ENCODE measurements around the gene RUFY4. TPM values are rescaled to one million over a fixed set of nuclear protein-coding genes. Genes with fewer than 3 reads are reported as not detected.
"Not testable (repeated sequence)": the region's sequence is repeated elsewhere in the genome, so short reads cannot be mapped to it uniquely, and the experiment has no call there.

Gene RUFY4
- total and polyA plus RNA-seq, 10 donors = 0.32 to 4.5 (median 2.6) TPM

DNA sequence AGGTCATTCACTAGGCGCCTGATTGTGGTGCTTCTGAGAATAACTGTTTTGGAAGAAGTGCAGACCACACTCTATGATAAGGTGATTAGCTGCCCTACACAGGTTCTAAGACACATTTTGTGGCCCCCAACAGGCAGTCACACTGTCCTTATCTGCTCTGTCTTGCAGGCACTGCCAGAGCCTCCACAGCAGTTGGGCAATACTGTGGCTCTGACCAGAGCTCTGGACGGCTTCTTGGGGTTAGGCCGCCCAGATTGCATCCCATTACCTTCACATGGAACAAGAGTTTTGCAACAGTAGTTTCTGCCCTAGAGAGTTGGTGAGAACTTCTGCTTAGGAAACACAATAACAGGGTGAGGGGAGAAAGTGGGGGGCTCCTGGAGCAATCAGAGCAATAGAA is 22.7 kb downstream of the RUFY4 start:
- TF ChIP-seq, protein P1, sequence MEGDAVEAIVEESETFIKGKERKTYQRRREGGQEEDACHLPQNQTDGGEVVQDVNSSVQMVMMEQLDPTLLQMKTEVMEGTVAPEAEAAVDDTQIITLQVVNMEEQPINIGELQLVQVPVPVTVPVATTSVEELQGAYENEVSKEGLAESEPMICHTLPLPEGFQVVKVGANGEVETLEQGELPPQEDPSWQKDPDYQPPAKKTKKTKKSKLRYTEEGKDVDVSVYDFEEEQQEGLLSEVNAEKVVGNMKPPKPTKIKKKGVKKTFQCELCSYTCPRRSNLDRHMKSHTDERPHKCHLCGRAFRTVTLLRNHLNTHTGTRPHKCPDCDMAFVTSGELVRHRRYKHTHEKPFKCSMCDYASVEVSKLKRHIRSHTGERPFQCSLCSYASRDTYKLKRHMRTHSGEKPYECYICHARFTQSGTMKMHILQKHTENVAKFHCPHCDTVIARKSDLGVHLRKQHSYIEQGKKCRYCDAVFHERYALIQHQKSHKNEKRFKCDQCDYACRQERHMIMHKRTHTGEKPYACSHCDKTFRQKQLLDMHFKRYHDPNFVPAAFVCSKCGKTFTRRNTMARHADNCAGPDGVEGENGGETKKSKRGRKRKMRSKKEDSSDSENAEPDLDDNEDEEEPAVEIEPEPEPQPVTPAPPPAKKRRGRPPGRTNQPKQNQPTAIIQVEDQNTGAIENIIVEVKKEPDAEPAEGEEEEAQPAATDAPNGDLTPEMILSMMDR (IDR thresholded peaks at IDR 0.05 in 8 of 11, conservative IDR thresholded peaks at IDR 0.05 in 3 of 11) = no peak
- TF ChIP-seq POLR2AphosphoS5 (IDR thresholded peaks at IDR 0.05) (no peak), POLR2A (IDR thresholded peaks at IDR 0.05) (no peak)
- Histone ChIP-seq H3K4me1 (no peaks in the 10 kb centered on the region), H3K36me3 (no peaks in the 10 kb centered on the region), H3K4me3 (no peak overlapping the region), H3K27me3 (replicated peaks in 1 of 7) (peaks cover 0 to 9% (median 0%) of the 10 kb centered on the region in 7 donors), H3K9me3 (peaks cover 2 to 12% (median 9%) of the 10 kb centered on the region in 8 donors), H3K27ac (no peak overlapping the region)
- WGBS, 5 donors = 55 to 87% (median 77%) methylated on average over 3 of the region's 3 CpGs
- intact Hi-C loops (cut with DNase I; ENCODE audit: low total_unique reads) = no loop called here
- no peak for DNase-seq

DNA sequence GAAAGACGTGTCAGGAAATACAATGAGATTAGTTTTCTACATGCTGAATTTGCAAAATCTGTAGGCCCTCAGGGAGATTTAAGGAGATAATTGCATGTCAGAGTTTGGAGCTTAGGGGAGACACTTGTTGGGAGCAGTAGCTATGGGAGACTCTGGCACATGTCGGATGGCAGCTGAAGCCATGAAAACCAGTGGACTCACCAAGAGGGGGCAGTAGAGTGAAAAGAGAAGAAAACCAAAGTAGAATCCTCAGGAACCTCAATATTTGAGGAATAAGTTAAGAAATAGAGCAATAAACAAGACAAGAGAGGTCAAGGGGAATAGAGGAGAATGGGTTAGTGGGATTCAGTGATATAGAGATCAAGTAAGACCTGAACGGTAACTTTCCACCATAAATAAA is 24.8 kb downstream of the RUFY4 start:
- WGBS, 5 donors = 82 to 91% (median 87%) methylated on average over 3 of the region's 3 CpGs
- Histone ChIP-seq H3K27me3 (replicated peaks in 1 of 7) (peaks cover 0 to 9% (median 0%) of the 10 kb centered on the region in 7 donors), H3K9me3 (no peaks in the 10 kb centered on the region), H3K4me3 (no peak overlapping the region), H3K27ac (no peak overlapping the region), H3K36me3 (no peaks in the 10 kb centered on the region), H3K4me1 (no peaks in the 10 kb centered on the region)
- DNase-seq = no peak
- intact Hi-C loops (cut with DNase I; ENCODE audit: low total_unique reads) = no loop called here
- TF ChIP-seq, protein P1 (IDR thresholded peaks at IDR 0.05 in 8 of 11, conservative IDR thresholded peaks at IDR 0.05 in 3 of 11) = peak in 2 of 11 experiments; percentile 34 to 45
- no peak for TF ChIP-seq POLR2A (IDR thresholded peaks at IDR 0.05)
- no peak for TF ChIP-seq POLR2AphosphoS5 (IDR thresholded peaks at IDR 0.05)

DNA sequence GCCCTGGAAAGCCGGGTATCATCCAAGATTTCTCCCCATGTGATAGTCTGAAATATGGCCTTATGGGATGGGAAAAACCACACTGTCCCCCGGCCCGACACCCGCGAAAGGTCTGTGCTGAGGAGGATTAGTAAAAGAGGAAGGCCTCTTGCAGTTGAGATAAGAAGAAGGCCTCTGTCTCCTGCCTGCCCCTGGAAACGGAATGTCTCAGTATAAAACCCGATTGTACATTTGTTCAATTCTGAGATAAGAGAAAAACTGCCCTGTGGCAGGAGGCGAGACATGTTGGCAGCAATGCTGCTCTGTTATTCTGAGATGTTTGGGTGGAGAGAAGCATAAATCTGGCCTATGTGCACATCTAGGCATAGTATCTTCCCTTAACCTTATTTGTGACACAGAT is 26.8 kb downstream of the RUFY4 start:
- WGBS, 5 donors = 45 to 56% (median 49%) methylated on average over 8 of the region's 8 CpGs
- no peak for DNase-seq
- Histone ChIP-seq H3K9me3 (no peaks in the 10 kb centered on the region), H3K4me3 (no peak overlapping the region), H3K36me3 (no peaks in the 10 kb centered on the region), H3K27ac (no peak overlapping the region), H3K27me3 (replicated peaks in 1 of 7) (peaks cover 0 to 9% (median 0%) of the 10 kb centered on the region in 7 donors), H3K4me1 (no peaks in the 10 kb centered on the region)
- TF ChIP-seq, protein P1 (IDR thresholded peaks at IDR 0.05 in 8 of 11, conservative IDR thresholded peaks at IDR 0.05 in 3 of 11) = no peak
- TF ChIP-seq POLR2A (IDR thresholded peaks at IDR 0.05) = no peak
- no peak for TF ChIP-seq POLR2AphosphoS5 (IDR thresholded peaks at IDR 0.05)
- intact Hi-C loops (cut with DNase I; ENCODE audit: low total_unique reads) = no loop called here

DNA sequence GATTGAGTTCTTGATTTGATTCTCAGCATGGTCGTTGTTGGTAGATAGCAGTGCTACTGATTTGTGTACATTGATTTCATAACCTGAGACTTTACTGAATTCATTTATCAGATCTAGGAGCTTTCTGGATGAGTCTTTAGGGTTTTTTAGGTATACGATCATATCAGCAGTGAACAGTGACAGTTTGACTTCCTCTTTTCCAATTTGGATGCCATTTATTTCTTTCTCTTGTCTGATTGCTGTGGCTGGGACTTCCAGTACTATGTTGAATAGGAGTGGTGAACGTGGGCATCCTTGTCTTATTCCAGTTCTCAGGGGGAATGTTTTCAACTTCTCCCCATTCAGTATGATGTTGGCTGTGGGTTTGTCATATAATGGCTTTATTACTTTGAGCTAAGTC is 28.9 kb downstream of the RUFY4 start:
- TF ChIP-seq, protein P1 (IDR thresholded peaks at IDR 0.05 in 8 of 11, conservative IDR thresholded peaks at IDR 0.05 in 3 of 11) = no peak
- TF ChIP-seq POLR2A (IDR thresholded peaks at IDR 0.05) (no peak), POLR2AphosphoS5 (IDR thresholded peaks at IDR 0.05) (no peak)
- no peaks in the 10 kb centered on the region for H3K27me3 ChIP-seq (replicated peaks in 1 of 7)

DNA sequence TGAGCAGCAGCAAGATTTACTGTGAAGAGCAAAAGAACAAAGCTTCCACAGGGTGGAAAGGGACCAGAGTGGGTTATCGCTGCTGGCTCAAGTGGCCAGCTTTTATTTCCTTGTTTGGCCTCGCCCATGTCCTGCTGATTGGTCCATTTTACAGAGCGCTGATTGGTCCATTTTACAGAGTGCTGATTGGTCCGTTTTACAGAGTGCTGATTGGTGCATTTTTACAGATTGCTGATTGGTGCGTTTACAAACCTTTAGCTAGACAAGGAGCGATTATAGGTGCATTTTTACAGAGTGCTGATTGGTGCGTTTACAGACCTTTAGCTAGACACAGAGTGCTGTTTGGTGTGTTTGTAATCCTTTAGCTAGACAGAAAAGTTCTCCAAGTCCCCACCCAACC is 39.8 kb downstream of the RUFY4 start:
- H3K27ac ChIP-seq; H3K4me1 ChIP-seq; intact Hi-C loops (cut with DNase I; ENCODE audit: low total_unique reads); DNase-seq; H3K36me3 ChIP-seq; H3K4me3 ChIP-seq: not testable (repeated sequence)
- 84 to 87% (median 87%) methylated on average over 7 of the region's 7 CpGs for WGBS, 5 donors
- H3K9me3 ChIP-seq = peaks cover 0 to 39% (median 9%) of the 10 kb centered on the region in 8 donors
- H3K27me3 ChIP-seq (replicated peaks in 1 of 7) = peaks cover 0 to 14% (median 0%) of the 10 kb centered on the region in 7 donors

More for the DNA sequence above, 28.9 kb downstream of the RUFY4 start:
- Histone ChIP-seq H3K36me3 (no peaks in the 10 kb centered on the region), H3K9me3 (no peaks in the 10 kb centered on the region), H3K4me1 (no peaks in the 10 kb centered on the region), H3K27ac (no peak overlapping the region), H3K4me3 (no peak overlapping the region)
- intact Hi-C loops (cut with DNase I; ENCODE audit: low total_unique reads) = no loop called here
- WGBS, 5 donors = 62 to 78% (median 65%) methylated on average over 3 of the region's 3 CpGs
- no peak for DNase-seq

DNA sequence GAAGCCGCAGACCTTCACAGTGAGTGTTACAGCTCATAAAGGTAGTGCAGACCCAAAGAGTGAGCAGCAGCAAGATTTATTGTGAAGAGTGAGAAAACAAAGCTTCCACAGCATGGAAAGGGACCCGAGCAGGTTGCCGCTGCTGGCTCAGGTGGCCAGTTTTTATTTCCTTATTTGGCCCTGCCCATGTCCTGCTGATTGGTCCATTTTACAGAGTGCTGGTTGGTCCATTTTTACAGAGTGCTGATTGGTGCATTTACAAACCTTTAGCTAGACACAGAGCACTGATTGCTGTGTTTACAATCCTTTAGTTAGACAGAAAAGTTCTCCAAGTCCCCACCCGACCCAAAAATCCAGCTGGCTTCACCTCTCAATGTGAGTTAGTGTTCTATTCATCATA is 52.7 kb downstream of the RUFY4 start:
- Histone ChIP-seq H3K9me3 (peaks cover under 1 to 50% (median 40%) of the 10 kb centered on the region in 8 donors), H3K4me1 (peaks cover 0 to 19% (median 10%) of the 10 kb centered on the region in 6 donors), H3K27me3 (replicated peaks in 1 of 7) (peaks cover 0 to 21% (median 0%) of the 10 kb centered on the region in 7 donors)
- H3K36me3 ChIP-seq; DNase-seq; H3K27ac ChIP-seq; H3K4me3 ChIP-seq; intact Hi-C loops (cut with DNase I; ENCODE audit: low total_unique reads): not testable (repeated sequence)
- 82 to 91% (median 87%) methylated on average over 4 of the region's 4 CpGs for WGBS, 5 donors

DNA sequence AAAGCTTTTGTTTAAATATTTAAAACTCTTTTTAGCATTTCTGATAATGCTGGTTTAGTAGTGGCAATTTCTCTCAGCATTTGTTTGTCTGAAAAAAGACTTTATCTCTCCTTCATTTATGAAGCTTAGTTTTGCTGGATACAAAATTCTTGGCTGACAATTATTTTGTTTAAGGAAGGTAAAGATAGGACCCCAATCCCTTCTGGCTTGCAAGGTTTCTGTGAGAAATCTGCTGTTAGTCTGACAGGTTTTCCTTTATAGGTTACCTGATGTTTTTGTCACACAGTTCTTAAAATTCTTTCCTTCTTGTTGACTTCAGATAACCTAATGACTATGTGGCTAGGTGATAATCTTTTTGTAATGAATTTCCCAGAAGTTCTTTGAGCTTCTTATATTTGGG is 53.2 kb downstream of the RUFY4 start:
- H3K27me3 ChIP-seq (replicated peaks in 1 of 7) = peaks cover 0 to 21% (median 0%) of the 10 kb centered on the region in 7 donors
- H3K4me3 ChIP-seq; H3K36me3 ChIP-seq; H3K27ac ChIP-seq; intact Hi-C loops (cut with DNase I; ENCODE audit: low total_unique reads); DNase-seq: not testable (repeated sequence)
- H3K4me1 ChIP-seq = peaks cover 0 to 19% (median 10%) of the 10 kb centered on the region in 6 donors
- H3K9me3 ChIP-seq = peaks cover 0 to 45% (median 35%) of the 10 kb centered on the region in 8 donors

All from spleen (tissue), 11 donors.